CD4-positive, alpha-beta T cell treated with Interleukin-2 at 100 ng/mL for 4 hours (primary cell): ENCODE data around the gene BDH2.
A peak's percentile ranks its signal among the peaks of the same experiment; 100 is the strongest.

ENCODE experiments used
- DNase-seq: peaks from one replicate; pipeline ENCODE4 v3.0.0-alpha.2; 2020; ENCODE audit warnings: low spot score

BDH2 gene

DNA sequence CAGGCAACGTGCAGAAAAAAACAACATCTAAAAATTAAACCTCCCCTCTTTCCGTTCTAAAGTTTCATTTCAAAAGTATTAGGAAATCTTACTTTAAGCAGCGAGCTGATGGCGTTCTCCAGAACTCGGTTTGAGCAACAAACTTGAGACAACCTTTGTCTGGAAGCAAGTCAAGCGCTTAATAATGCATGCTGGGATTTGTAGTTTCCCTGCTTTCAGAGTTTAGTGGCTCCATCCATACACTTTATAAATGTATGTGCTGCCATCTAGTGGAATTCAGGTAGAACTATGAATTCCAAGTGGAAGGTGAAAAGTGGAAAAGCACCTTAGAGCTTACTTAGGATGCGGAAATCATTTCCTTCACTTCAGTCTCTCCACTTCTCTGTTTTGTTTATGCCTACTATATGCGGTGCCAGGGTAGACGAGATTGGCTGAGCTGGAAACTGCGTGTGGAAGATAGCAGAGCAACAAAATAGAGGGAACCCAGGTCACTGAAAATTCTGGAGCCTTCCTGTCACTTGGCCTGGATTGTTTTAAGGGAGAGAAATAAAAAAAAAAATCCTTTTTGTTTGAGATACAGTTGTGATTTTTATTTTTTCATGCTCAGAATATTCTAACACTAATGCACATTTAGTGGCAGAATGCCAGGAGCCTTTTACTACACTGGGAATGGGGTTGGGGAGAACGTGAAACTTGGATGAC, at the start of gene BDH2:
BDH2 (minus strand) TSS at position 144 of the 702 bp plus-strand sequence. CDS start 3,580 bp downstream, outside the sequence.
- peak; percentile 88 for DNase-seq

DNA sequence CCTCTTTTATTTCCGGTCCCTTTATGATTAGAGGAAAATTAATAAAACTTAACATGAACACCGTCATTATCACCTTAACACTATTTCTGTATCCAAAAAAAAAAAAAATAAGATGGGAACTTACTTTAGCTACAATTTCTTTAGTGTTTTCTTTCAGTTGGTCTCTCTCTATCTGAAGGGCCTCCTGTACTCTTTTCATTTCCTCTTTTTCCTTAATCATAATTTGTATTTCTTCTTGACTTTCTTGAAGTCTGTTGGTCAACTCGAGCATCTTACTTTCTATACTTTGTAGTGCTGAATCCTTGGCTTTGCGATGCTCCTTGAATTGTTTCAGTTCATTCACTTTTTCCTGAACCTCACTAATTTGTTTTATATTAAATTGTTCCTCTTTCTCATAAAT, 45.3 kb upstream of the BDH2 start:
- no peak for DNase-seq

DNA sequence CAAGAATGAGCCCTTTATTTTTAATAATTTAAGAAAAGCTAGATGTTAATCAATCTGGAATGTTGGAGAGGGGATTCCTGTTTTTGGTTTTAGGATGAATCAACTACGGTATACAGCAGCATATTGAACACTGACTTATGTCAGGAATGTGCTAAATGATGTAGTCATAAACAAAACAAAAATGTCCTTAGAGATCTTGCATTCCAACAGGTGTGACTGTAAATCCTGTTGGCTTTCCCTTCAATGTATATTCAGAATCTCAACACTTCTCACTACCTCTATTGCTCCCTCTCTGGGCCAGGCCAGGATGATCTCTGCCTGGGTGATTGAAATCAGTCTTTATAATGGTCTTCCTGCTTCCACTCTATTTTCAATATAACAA, 37.8 kb upstream of the BDH2 start:
- DNase-seq, result no peak

- no peak for DNase-seq
Measured at GRCh38 chr4:103136671-103137445, 37.2 kb upstream of the BDH2 start.

GRCh38 chr4:103129174-103129573, 29.5 kb upstream of the BDH2 start:
- no peak for DNase-seq

GRCh38 chr4:103126126-103126525, 26.5 kb upstream of the BDH2 start:
- no peak for DNase-seq

GRCh38 chr4:103123114-103123513, 23.5 kb upstream of the BDH2 start:
- no peak for DNase-seq

GRCh38 chr4:103118166-103118565, 18.5 kb upstream of the BDH2 start:
- DNase-seq, result no peak

DNA sequence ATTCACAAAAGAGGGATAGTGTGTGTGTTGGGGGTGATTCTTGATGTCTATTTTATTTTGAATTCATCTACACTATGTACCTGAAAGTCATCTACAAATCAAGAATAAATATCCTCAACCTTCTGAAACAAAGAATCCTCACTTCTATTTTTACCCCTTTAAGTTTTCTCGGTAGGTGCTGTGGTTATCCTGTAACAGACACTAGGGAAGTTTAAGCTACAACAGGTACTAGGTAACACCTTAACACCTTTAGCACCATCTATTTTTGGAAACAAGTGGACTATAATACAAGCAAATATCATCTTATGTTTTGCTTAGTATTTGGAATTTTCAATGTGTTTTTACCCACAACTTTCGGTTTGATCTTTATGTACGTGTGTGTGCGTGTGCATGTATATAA, 12.0 kb upstream of the BDH2 start:
- no peak for DNase-seq

- no peak for DNase-seq
Measured at GRCh38 chr4:103108542-103108941, 8.9 kb upstream of the BDH2 start.

- no peak for DNase-seq
Measured at GRCh38 chr4:103105558-103106356, 6.1 kb upstream of the BDH2 start.

- DNase-seq, result no peak
Measured at GRCh38 chr4:103104886-103105285, 5.3 kb upstream of the BDH2 start.

- DNase-seq, result no peak
Measured at GRCh38 chr4:103100691-103101090, 1.1 kb upstream of the BDH2 start.

DNA sequence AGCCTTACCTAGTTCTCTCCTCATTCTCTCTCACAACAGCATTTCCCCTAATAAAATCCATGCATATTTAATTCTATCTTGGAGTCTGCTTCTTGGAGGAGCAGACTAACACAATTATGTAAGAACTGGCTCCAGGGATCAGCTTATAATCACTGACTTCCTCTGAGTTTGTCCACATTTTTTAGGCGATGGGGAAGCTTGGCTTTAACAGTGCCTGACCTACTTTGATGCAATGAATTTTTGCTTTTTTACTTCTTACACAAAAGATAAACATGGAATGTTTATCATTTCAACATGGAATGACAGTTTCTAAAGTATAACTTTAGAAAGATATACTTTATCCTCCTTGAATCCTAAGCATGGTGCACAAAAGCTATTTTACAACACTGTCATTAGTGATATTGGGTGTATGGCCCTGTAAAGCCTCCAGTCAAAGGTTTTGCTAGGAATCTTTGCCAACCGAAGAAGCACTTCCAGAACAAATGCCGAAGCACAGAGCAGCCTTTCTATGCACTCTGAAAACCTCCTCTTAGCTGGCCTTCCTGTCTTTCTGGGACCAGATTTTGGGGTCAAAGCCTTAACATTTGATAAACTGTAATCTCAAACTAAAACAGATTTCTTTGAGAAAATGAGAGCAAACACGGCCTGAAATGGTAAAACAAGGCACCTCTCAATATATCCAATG, 736 bp downstream of the BDH2 start:
- DNase-seq, result no peak

DNA sequence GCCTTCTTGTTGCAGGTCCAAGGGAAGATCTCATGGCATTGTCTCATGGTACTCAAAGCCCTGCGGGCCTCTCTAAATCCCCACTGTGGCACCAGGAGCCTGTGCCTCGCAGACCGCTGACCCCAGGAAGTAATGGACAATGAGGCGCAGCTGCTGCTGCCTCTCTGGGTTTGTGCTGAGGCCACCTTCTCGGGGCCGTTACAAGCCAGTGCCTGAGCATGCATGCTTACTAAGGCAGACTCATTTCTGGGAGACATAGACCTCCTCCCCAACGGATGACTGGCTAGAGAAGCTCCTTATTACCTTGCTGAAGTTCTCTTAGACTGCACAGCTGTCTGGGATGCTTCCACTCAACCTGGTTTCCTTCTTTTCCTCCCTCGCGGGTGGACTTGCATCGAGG, 1.3 kb downstream of the BDH2 start:
- DNase-seq, result no peak

DNA sequence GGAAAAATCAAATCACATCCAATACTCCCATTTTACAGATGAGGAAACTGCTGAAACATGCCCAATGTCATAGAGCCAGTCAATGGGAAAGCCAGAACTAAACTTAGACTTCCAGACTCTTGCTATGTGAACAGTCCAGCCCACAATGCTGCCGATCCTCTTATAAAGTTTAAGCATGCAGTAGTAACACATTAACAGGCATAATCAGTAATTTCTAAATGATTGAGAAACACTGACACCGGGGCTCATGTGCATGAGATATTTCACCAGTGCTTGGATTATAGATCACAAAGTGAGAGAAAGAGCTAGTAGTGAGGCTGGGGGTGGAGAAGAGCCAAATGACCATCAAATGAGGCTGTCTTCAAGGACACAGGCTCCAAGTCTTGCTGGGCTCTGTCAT, 2.5 kb downstream of the BDH2 start:
- no peak for DNase-seq

- no peak for DNase-seq
Measured at GRCh38 chr4:103095080-103095479, 4.6 kb downstream of the BDH2 start.

GRCh38 chr4:103092245-103092644, 7.4 kb downstream of the BDH2 start:
- DNase-seq, result no peak

- DNase-seq, result peak; percentile 72
Measured at GRCh38 chr4:103091601-103092223, 7.9 kb downstream of the BDH2 start.

DNA sequence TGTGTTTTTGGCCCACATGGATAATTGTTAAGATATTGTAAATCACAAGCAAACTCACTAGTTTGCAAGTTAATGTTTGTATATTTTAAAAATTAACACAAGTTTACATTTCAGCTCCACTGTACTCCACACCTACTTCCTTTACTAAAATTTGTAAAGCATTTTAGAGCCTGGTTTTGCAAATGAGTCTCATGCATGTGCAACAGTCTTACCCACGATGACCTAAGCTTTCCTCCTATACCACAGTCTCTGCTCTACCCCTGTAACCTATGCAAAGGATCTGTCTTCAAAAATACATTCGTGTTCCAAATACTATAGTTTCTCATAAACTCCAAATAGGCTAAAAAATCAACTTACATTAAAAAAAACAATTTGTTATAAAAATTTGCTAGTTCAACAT, 10.2 kb downstream of the BDH2 start:
- no peak for DNase-seq

- DNase-seq, result no peak
Measured at GRCh38 chr4:103086551-103086950, 13.1 kb downstream of the BDH2 start.
